NB4 (cell line): ENCODE results near the gene TLR4.
A peak's percentile ranks its signal among the peaks of the same experiment; 100 is the strongest.

ENCODE experiments used
- DNase-seq: peaks from one replicate; pipeline ENCODE4 v3.0.0; 2010; ENCODE audit warnings: low read depth
- H3K4me3 ChIP-seq: one replicate; pipeline ENCODE4 v1.5.1; 2011; ENCODE audit warnings: mild to moderate bottlenecking, low read depth, low read length, moderate library complexity
- CTCF ChIP-seq: IDR thresholded peaks from one replicate; pipeline ENCODE4 v1.5.1; 2012; ENCODE audit warnings: low read depth, low read length
- MAX ChIP-seq: IDR thresholded peaks from 2 replicates; pipeline ENCODE4 v1.6.1; 2011; ENCODE audit warnings: low read depth, low read length
- MYC ChIP-seq: IDR thresholded peaks from 2 replicates; pipeline ENCODE4 v1.6.1; 2011; ENCODE audit warnings: low read depth, low read length
- POLR2A ChIP-seq: IDR thresholded peaks from 2 replicates; pipeline ENCODE4 v1.6.1; 2011; ENCODE audit warnings: mild to moderate bottlenecking; ENCODE audit not compliant: insufficient read length; ENCODE audit errors: extremely low read depth

The TLR4 gene

GRCh38 chr9:117704597-117704996 is 394 bp downstream of the TLR4 start:
- no peak for TF ChIP-seq CTCF
- TF ChIP-seq POLR2A: no peak
- no peak for TF ChIP-seq MAX
- no peak for TF ChIP-seq MYC
- peak overlapping the region; percentile 76 for H3K4me3 ChIP-seq
- DNase-seq: no peak

- no peak for TF ChIP-seq MAX
- TF ChIP-seq MYC: no peak
- no peak for TF ChIP-seq POLR2A
- no peak for TF ChIP-seq CTCF
These were observed 1.2 kb downstream of the TLR4 start for GRCh38 chr9:117705386-117705785.

GRCh38 chr9:117706421-117707116 is 2.4 kb downstream of the TLR4 start:
- DNase-seq: no peak
- H3K4me3 ChIP-seq: peak overlapping the region; percentile 45
- TF ChIP-seq POLR2A (no peak), CTCF (no peak), MYC (no peak), MAX (no peak)

More at GRCh38 chr9:117705386-117705785, 1.2 kb downstream of the TLR4 start:
- DNase-seq: no peak
- peak overlapping the region; percentile 76 for H3K4me3 ChIP-seq

GRCh38 chr9:117707561-117707960 is 3.4 kb downstream of the TLR4 start:
- H3K4me3 ChIP-seq: peak overlapping the region; percentile 45
- DNase-seq: no peak
- TF ChIP-seq CTCF: no peak
- no peak for TF ChIP-seq POLR2A
- no peak for TF ChIP-seq MAX
- TF ChIP-seq MYC: no peak

GRCh38 chr9:117709936-117710335 is 5.7 kb downstream of the TLR4 start:
- no peak for DNase-seq
- H3K4me3 ChIP-seq: no peak overlapping the region
- TF ChIP-seq CTCF (no peak), MAX (no peak), POLR2A (no peak), MYC (no peak)
